Testis (tissue), 2 donors: ENCODE data around the gene MARCKS.

Source experiments
- POLR2A ChIP-seq: fragments of 450-650 bp; IDR thresholded peaks from one replicate; pipeline ENCODE4 v1.6.1; 2017; ENCODE audit warnings: antibody characterized with exemption, mild to moderate bottlenecking, moderate library complexity
- TF ChIP-seq, protein P1 (sequence below), 3 experiments: fragments of 450-650 bp in 2 of 3; fragments of 200-600 bp in 1 of 3; sonication (generic) in 1 of 3; IDR thresholded peaks; one replicate each; pipeline ENCODE4 v1.5.1; 2016 to 2019; ENCODE audit warnings: antibody characterized with exemption in 3 of 3, mild to moderate bottlenecking in 2 of 3, moderate library complexity in 1 of 3

- TF ChIP-seq, protein P1, sequence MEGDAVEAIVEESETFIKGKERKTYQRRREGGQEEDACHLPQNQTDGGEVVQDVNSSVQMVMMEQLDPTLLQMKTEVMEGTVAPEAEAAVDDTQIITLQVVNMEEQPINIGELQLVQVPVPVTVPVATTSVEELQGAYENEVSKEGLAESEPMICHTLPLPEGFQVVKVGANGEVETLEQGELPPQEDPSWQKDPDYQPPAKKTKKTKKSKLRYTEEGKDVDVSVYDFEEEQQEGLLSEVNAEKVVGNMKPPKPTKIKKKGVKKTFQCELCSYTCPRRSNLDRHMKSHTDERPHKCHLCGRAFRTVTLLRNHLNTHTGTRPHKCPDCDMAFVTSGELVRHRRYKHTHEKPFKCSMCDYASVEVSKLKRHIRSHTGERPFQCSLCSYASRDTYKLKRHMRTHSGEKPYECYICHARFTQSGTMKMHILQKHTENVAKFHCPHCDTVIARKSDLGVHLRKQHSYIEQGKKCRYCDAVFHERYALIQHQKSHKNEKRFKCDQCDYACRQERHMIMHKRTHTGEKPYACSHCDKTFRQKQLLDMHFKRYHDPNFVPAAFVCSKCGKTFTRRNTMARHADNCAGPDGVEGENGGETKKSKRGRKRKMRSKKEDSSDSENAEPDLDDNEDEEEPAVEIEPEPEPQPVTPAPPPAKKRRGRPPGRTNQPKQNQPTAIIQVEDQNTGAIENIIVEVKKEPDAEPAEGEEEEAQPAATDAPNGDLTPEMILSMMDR (IDR thresholded peaks at IDR 0.05): no peak
- no peak for TF ChIP-seq POLR2A
These were observed 16.0 kb downstream of the MARCKS start for GRCh38 chr6:113873043-113873667.
